HG03354 (cell line): ENCODE measurements around the gene LGSN.
"Not testable (repeated sequence)": the region's sequence is repeated elsewhere in the genome, so short reads cannot be mapped to it uniquely, and the experiment has no call there.

ENCODE experiments used
- ATAC-seq: cut with Tn5 transposase; IDR thresholded peaks from one replicate; pipeline ENCODE4 v1.9.1; 2021; ENCODE audit warnings: mild to moderate bottlenecking; ENCODE audit not compliant: unreplicated experiment, poor library complexity, severe bottlenecking

LGSN gene

GRCh38 chr6:63319939-63320338 is at the start of gene LGSN:
LGSN (minus strand) TSS chr6:63319983; CDS start chr6:63319943, 40 bp downstream.
- ATAC-seq, result no peak

- no peak for ATAC-seq
Observed at GRCh38 chr6:63368347-63368746, 48.6 kb upstream of the LGSN start.

GRCh38 chr6:63362500-63363120 is 42.8 kb upstream of the LGSN start:
- not testable (repeated sequence) for ATAC-seq

- ATAC-seq, result not testable (repeated sequence)
Observed at GRCh38 chr6:63357384-63357783, 37.6 kb upstream of the LGSN start.

GRCh38 chr6:63355632-63356031 is 35.8 kb upstream of the LGSN start:
- no peak for ATAC-seq

GRCh38 chr6:63353286-63353630 is 33.5 kb upstream of the LGSN start:
- ATAC-seq, result no peak

- ATAC-seq, result peak; percentile 89
Observed at GRCh38 chr6:63352544-63353285, 32.9 kb upstream of the LGSN start.

GRCh38 chr6:63352069-63352543 is 32.3 kb upstream of the LGSN start:
- peak; percentile 46 for ATAC-seq

GRCh38 chr6:63349401-63349800 is 29.6 kb upstream of the LGSN start:
- no peak for ATAC-seq

GRCh38 chr6:63348836-63349235 is 29.1 kb upstream of the LGSN start:
- no peak for ATAC-seq

GRCh38 chr6:63347599-63347998 is 27.8 kb upstream of the LGSN start:
- ATAC-seq, result no peak

- ATAC-seq, result no peak
Observed at GRCh38 chr6:63346217-63346835, 26.5 kb upstream of the LGSN start.

GRCh38 chr6:63340351-63340750 is 20.6 kb upstream of the LGSN start:
- no peak for ATAC-seq

- not testable (repeated sequence) for ATAC-seq
Observed at GRCh38 chr6:63334652-63335051, 14.9 kb upstream of the LGSN start.

- no peak for ATAC-seq
Observed at GRCh38 chr6:63333440-63333839, 13.7 kb upstream of the LGSN start.

GRCh38 chr6:63326630-63327029 is 6.8 kb upstream of the LGSN start:
- not testable (repeated sequence) for ATAC-seq

GRCh38 chr6:63322981-63323380 is 3.2 kb upstream of the LGSN start:
- no peak for ATAC-seq

GRCh38 chr6:63321821-63322220 is 2.0 kb upstream of the LGSN start:
- no peak for ATAC-seq

- ATAC-seq, result no peak
Observed at GRCh38 chr6:63317641-63318040, 2.1 kb downstream of the LGSN start.

- ATAC-seq, result peak; percentile 60
Observed at GRCh38 chr6:63316113-63316512, 3.7 kb downstream of the LGSN start.

GRCh38 chr6:63313111-63313510 is 6.7 kb downstream of the LGSN start:
- no peak for ATAC-seq
